HEK293 (cell line): ENCODE results near the gene DHX16.

Source experiments
- CTCF ChIA-PET: fragments of 350-600 bp; formaldehyde crosslinking; extraction: SDS; loops from one replicate; lab custom pipeline; 2021; ENCODE audit warnings: antibody characterized with exemption; lab: Yijun Ruan, JAX
- POLR2A ChIA-PET: fragments of 300-600 bp; formaldehyde crosslinking; extraction: SDS; loops from one replicate; lab custom pipeline; 2020; ENCODE audit warnings: antibody characterized with exemption, inconsistent platforms; lab: Yijun Ruan, JAX
- H3K27ac ChIP-seq: fragments of 200-500 bp; sonication (Bioruptor generic); 2 replicates; pipeline ENCODE4 v1.5.1; 2014; ENCODE audit warnings: low read depth, low read length, control low read depth, inconsistent platforms; ENCODE audit errors: extremely low read depth
- H3K36me3 ChIP-seq, 2 experiments: fragments of 200-500 bp in 1 of 2; sonication (Bioruptor generic) in 1 of 2; 1 replicate in 1 of 2; 2 replicates in 1 of 2; pipeline ENCODE4 v1.5.1; 2014 to 2017; ENCODE audit warnings: inconsistent platforms in 2 of 2, low read length in 2 of 2; ENCODE audit not compliant: control insufficient read depth in 2 of 2, insufficient read depth in 1 of 2
- H3K4me1 ChIP-seq: fragments of 200-500 bp; sonication (Bioruptor generic); 2 replicates; pipeline ENCODE4 v1.5.1; 2014; ENCODE audit warnings: mild to moderate bottlenecking, low read length, inconsistent platforms; ENCODE audit not compliant: control insufficient read depth, insufficient read depth
- H3K4me3 ChIP-seq: 2 replicates; pipeline ENCODE4 v1.5.1; 2011; ENCODE audit warnings: low read depth, mild to moderate bottlenecking, control low read depth, low read length, moderate library complexity
- H3K9me3 ChIP-seq: fragments of 200-500 bp; sonication (Bioruptor generic); 2 replicates; pipeline ENCODE4 v1.5.1; 2014; ENCODE audit warnings: low read depth, low read length, inconsistent platforms; ENCODE audit not compliant: control insufficient read depth, insufficient read depth
- EGR2 ChIP-seq: fragments of 450-650 bp; formaldehyde crosslinking; IDR thresholded peaks from 2 replicates; pipeline ENCODE4 v1.5.1; 2016; ENCODE audit warnings: low read depth, missing biosample characterization, missing genetic modification characterization
- KLF1 ChIP-seq: fragments of 450-650 bp; formaldehyde crosslinking; IDR thresholded peaks from 2 replicates; pipeline ENCODE4 v1.5.1; 2016; ENCODE audit warnings: missing biosample characterization, missing genetic modification characterization
- PRDM10 ChIP-seq: fragments of 450-650 bp; formaldehyde crosslinking; IDR thresholded peaks from 2 replicates; pipeline ENCODE4 v1.5.1; 2016; ENCODE audit warnings: missing biosample characterization, missing genetic modification characterization
- ZBTB21 ChIP-seq: fragments of 450-650 bp; formaldehyde crosslinking; IDR thresholded peaks from 2 replicates; pipeline ENCODE4 v1.5.1; 2017; ENCODE audit warnings: missing biosample characterization, missing genetic modification characterization
- ZBTB48 ChIP-seq: fragments of 450-650 bp; formaldehyde crosslinking; IDR thresholded peaks from 2 replicates; pipeline ENCODE4 v1.5.1; 2016; ENCODE audit warnings: missing biosample characterization, missing genetic modification characterization
- ZBTB8A ChIP-seq: fragments of 450-650 bp; formaldehyde crosslinking; IDR thresholded peaks from 2 replicates; pipeline ENCODE4 v1.5.1; 2016; ENCODE audit warnings: missing biosample characterization, missing genetic modification characterization
- ZEB2 ChIP-seq: fragments of 450-650 bp; formaldehyde crosslinking; IDR thresholded peaks from 2 replicates; pipeline ENCODE4 v1.5.1; 2016; ENCODE audit warnings: missing biosample characterization, missing genetic modification characterization
- ZNF133 ChIP-seq: fragments of 450-650 bp; formaldehyde crosslinking; IDR thresholded peaks from 2 replicates; pipeline ENCODE4 v1.5.1; 2016; ENCODE audit warnings: missing biosample characterization, missing genetic modification characterization
- ZNF2 ChIP-seq: fragments of 450-650 bp; formaldehyde crosslinking; IDR thresholded peaks from 2 replicates; pipeline ENCODE4 v1.5.1; 2016; ENCODE audit warnings: missing biosample characterization, missing genetic modification characterization
- ZNF211 ChIP-seq: fragments of 450-650 bp; formaldehyde crosslinking; IDR thresholded peaks from 2 replicates; pipeline ENCODE4 v1.5.1; 2016; ENCODE audit warnings: low read depth, missing biosample characterization, missing genetic modification characterization
- ZNF24 ChIP-seq: fragments of 450-650 bp; formaldehyde crosslinking; IDR thresholded peaks from 2 replicates; pipeline ENCODE4 v1.5.1; 2016; ENCODE audit warnings: missing biosample characterization, missing genetic modification characterization
- ZNF266 ChIP-seq: fragments of 450-650 bp; formaldehyde crosslinking; IDR thresholded peaks from 2 replicates; pipeline ENCODE4 v1.5.1; 2016; ENCODE audit warnings: missing biosample characterization, missing genetic modification characterization, low read depth
- ZNF621 ChIP-seq: fragments of 450-650 bp; formaldehyde crosslinking; IDR thresholded peaks from 2 replicates; pipeline ENCODE4 v1.5.1; 2017; ENCODE audit warnings: missing biosample characterization, missing genetic modification characterization
- ZNF747 ChIP-seq: fragments of 450-650 bp; formaldehyde crosslinking; IDR thresholded peaks from 2 replicates; pipeline ENCODE4 v1.5.1; 2016; ENCODE audit warnings: missing biosample characterization, missing genetic modification characterization
- ZNF76 ChIP-seq: fragments of 450-650 bp; formaldehyde crosslinking; IDR thresholded peaks from 2 replicates; pipeline ENCODE4; 2016; ENCODE audit warnings: low read depth, missing biosample characterization, missing genetic modification characterization, borderline replicate concordance
- ZSCAN30 ChIP-seq: fragments of 450-650 bp; IDR thresholded peaks from 2 replicates; pipeline ENCODE4 v1.5.1; 2018; ENCODE audit warnings: missing biosample characterization, mild to moderate bottlenecking, missing genetic modification characterization, moderate library complexity
- ZXDB ChIP-seq: fragments of 450-650 bp; formaldehyde crosslinking; IDR thresholded peaks from 2 replicates; pipeline ENCODE4 v1.5.1; 2016; ENCODE audit warnings: missing biosample characterization, missing genetic modification characterization
- TF ChIP-seq, protein P1 (sequence below): fragments of 450-650 bp; formaldehyde crosslinking; conservative IDR thresholded peaks from 2 replicates; pipeline ENCODE4 v1.5.1; 2016; ENCODE audit warnings: low read depth, missing biosample characterization, missing genetic modification characterization
- TF ChIP-seq, protein P2 (sequence below): fragments of 450-650 bp; IDR thresholded peaks from 2 replicates; pipeline ENCODE4 v1.5.1; 2018; ENCODE audit warnings: missing biosample characterization, mild to moderate bottlenecking, missing genetic modification characterization
- TF ChIP-seq, protein P3 (sequence below): fragments of 450-650 bp; formaldehyde crosslinking; IDR thresholded peaks from 2 replicates; pipeline ENCODE4 v1.5.1; 2016; ENCODE audit warnings: missing biosample characterization, missing genetic modification characterization, low read depth
- TF ChIP-seq, protein P4 (sequence below): fragments of 450-650 bp; formaldehyde crosslinking; IDR thresholded peaks from 2 replicates; pipeline ENCODE4 v1.5.1; 2016; ENCODE audit warnings: missing biosample characterization, missing genetic modification characterization
- TF ChIP-seq, protein P5 (sequence below): fragments of 450-650 bp; formaldehyde crosslinking; IDR thresholded peaks from 2 replicates; pipeline ENCODE4 v1.5.1; 2016; ENCODE audit warnings: missing biosample characterization, missing genetic modification characterization

Gene DHX16

GRCh38 chr6:30678964-30679726 lies 6.3 kb upstream of the DHX16 start (continued):
- peak; percentile 67; the same call in 1 of the 2 replicates for TF ChIP-seq ZNF76 (tag by site-specific recombination)
- 0 out of 2 replicates have a peak, but pooled peaks have one; percentile 52 for TF ChIP-seq ZXDB (tag by site-specific recombination)
- TF ChIP-seq ZNF621, result no peak
- peak; percentile 41; the same call in 1 of the 2 replicates for TF ChIP-seq EGR2
- TF ChIP-seq ZNF24 (tag by site-specific recombination), result 0 out of 2 replicates have a peak, but pooled peaks have one; percentile 24
- TF ChIP-seq, protein P1, sequence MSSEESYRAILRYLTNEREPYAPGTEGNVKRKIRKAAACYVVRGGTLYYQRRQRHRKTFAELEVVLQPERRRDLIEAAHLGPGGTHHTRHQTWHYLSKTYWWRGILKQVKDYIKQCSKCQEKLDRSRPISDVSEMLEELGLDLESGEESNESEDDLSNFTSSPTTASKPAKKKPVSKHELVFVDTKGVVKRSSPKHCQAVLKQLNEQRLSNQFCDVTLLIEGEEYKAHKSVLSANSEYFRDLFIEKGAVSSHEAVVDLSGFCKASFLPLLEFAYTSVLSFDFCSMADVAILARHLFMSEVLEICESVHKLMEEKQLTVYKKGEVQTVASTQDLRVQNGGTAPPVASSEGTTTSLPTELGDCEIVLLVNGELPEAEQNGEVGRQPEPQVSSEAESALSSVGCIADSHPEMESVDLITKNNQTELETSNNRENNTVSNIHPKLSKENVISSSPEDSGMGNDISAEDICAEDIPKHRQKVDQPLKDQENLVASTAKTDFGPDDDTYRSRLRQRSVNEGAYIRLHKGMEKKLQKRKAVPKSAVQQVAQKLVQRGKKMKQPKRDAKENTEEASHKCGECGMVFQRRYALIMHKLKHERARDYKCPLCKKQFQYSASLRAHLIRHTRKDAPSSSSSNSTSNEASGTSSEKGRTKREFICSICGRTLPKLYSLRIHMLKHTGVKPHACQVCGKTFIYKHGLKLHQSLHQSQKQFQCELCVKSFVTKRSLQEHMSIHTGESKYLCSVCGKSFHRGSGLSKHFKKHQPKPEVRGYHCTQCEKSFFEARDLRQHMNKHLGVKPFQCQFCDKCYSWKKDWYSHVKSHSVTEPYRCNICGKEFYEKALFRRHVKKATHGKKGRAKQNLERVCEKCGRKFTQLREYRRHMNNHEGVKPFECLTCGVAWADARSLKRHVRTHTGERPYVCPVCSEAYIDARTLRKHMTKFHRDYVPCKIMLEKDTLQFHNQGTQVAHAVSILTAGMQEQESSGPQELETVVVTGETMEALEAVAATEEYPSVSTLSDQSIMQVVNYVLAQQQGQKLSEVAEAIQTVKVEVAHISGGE (tag by site-specific recombination), result peak; percentile 30
- peak; percentile 87; the same call in 1 of the 2 replicates for TF ChIP-seq ZSCAN30 (tag by site-specific recombination)
- TF ChIP-seq, protein P2, sequence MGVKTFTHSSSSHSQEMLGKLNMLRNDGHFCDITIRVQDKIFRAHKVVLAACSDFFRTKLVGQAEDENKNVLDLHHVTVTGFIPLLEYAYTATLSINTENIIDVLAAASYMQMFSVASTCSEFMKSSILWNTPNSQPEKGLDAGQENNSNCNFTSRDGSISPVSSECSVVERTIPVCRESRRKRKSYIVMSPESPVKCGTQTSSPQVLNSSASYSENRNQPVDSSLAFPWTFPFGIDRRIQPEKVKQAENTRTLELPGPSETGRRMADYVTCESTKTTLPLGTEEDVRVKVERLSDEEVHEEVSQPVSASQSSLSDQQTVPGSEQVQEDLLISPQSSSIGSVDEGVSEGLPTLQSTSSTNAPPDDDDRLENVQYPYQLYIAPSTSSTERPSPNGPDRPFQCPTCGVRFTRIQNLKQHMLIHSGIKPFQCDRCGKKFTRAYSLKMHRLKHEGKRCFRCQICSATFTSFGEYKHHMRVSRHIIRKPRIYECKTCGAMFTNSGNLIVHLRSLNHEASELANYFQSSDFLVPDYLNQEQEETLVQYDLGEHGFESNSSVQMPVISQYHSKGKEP (tag by site-specific recombination), result 0 out of 2 replicates have a peak, but pooled peaks have one; percentile 29
- TF ChIP-seq ZEB2 (tag by site-specific recombination), result 0 out of 2 replicates have a peak, but pooled peaks have one; percentile 41
- 0 out of 2 replicates have a peak, but pooled peaks have one; percentile 38 for TF ChIP-seq ZNF2 (tag by site-specific recombination)

DNA sequence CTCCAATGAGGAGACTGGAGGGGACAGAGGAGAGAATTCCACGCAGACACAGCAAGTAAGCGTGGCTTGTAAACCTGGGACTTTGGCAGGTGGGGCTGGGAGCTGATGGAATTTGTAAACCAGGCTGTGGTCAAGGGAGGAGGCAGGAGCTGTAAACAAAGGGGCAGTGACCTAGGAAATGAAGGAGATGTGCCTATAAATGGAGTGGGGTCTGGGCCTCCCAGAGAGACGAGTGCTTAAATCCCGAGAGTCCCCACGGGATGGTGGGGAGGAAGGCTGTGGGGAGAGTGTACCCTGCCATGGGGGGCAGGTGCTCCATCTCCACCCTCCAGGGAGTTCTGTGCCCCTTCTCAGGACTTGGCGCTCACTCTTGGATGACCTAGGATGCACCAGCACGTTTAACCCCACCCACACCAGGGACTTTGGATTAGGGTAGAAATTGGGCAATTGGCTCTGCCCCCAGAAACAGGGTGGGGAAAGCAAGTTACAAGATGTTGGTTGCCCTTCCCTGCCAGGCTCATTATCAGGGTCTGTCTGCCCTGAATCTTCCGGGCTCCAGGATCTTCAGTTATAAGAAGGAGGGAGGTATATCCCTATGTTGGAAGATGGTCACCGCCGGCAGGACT lies 4.0 kb upstream of the DHX16 start:
- Histone ChIP-seq H3K9me3 (no peaks in the 10 kb centered on the region), H3K4me1 (0 out of 2 replicates have a peak, but pooled peaks cover 3% of the 10 kb centered on the region), H3K27ac (no peak overlapping the region), H3K36me3 (peaks cover 19 to 34% of the 10 kb centered on the region in 2 experiments; a peak in 2 of 3 replicates), H3K4me3 (no peak overlapping the region)
- ChIA-PET POLR2A (interaction anchor here (3.2 kb wide), 1 partner anchor 52 kb away, joined by 61 read pairs; no protein-coding TSS in a partner anchor), CTCF (interaction anchor here (2.9 to 19.6 kb wide), 2 partner anchors 13 to 49 kb away, joined by 45 to 692 read pairs; partner anchors contain the start of genes MDC1, NRM and TUBB)
- TF ChIP-seq ZBTB21 (tag by site-specific recombination) (no peak), ZBTB48 (tag by site-specific recombination) (no peak), ZNF133 (tag by site-specific recombination) (no peak), ZNF747 (tag by site-specific recombination) (no peak), KLF1 (tag by site-specific recombination) (no peak), ZNF211 (tag by site-specific recombination) (no peak), PRDM10 (no peak), ZBTB8A (tag by site-specific recombination) (no peak), ZNF266 (tag by site-specific recombination) (no peak)
- TF ChIP-seq, protein P3, sequence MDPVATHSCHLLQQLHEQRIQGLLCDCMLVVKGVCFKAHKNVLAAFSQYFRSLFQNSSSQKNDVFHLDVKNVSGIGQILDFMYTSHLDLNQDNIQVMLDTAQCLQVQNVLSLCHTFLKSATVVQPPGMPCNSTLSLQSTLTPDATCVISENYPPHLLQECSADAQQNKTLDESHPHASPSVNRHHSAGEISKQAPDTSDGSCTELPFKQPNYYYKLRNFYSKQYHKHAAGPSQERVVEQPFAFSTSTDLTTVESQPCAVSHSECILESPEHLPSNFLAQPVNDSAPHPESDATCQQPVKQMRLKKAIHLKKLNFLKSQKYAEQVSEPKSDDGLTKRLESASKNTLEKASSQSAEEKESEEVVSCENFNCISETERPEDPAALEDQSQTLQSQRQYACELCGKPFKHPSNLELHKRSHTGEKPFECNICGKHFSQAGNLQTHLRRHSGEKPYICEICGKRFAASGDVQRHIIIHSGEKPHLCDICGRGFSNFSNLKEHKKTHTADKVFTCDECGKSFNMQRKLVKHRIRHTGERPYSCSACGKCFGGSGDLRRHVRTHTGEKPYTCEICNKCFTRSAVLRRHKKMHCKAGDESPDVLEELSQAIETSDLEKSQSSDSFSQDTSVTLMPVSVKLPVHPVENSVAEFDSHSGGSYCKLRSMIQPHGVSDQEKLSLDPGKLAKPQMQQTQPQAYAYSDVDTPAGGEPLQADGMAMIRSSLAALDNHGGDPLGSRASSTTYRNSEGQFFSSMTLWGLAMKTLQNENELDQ (tag by site-specific recombination), result no peak
- TF ChIP-seq, protein P4, sequence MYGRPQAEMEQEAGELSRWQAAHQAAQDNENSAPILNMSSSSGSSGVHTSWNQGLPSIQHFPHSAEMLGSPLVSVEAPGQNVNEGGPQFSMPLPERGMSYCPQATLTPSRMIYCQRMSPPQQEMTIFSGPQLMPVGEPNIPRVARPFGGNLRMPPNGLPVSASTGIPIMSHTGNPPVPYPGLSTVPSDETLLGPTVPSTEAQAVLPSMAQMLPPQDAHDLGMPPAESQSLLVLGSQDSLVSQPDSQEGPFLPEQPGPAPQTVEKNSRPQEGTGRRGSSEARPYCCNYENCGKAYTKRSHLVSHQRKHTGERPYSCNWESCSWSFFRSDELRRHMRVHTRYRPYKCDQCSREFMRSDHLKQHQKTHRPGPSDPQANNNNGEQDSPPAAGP, result no peak
- TF ChIP-seq, protein P5, sequence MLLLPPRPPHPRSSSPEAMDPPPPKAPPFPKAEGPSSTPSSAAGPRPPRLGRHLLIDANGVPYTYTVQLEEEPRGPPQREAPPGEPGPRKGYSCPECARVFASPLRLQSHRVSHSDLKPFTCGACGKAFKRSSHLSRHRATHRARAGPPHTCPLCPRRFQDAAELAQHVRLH (tag by site-specific recombination), result no peak
